ENCODE data around the gene ACADS. TPM values are rescaled to one million over a fixed set of nuclear protein-coding genes. Genes with fewer than 3 reads are reported as not detected.

Gene ACADS
- total RNA-seq, 1 experiment from 2014 or later, result 16.1 TPM

DNA sequence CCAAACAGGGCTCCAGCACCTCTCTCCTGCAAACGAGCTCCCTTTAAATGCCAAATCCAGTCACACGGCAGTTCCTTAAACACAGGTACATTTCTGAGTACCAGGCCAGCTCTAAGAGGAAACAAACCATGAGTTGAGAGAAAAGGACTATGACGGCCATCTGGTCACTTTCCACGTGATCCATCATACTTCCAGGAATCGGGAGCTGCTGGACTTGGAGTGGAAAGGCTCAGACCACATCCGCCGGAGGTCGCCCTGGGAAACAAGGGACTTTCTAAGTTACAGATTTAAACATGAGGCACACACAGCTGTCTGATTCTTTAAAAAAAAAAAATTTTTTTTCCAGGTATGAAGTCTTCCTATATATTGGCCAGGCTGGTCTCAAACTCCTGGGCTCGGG is 39.2 kb downstream of the ACADS start:
- no peak overlapping the region for H3K27ac Mint-ChIP-seq (ENCODE audit: unreplicated experiment)
- no peaks in the 10 kb centered on the region for H3K9me3 Mint-ChIP-seq (ENCODE audit: low read depth, unreplicated experiment)
- TF ChIP-seq, protein P1, sequence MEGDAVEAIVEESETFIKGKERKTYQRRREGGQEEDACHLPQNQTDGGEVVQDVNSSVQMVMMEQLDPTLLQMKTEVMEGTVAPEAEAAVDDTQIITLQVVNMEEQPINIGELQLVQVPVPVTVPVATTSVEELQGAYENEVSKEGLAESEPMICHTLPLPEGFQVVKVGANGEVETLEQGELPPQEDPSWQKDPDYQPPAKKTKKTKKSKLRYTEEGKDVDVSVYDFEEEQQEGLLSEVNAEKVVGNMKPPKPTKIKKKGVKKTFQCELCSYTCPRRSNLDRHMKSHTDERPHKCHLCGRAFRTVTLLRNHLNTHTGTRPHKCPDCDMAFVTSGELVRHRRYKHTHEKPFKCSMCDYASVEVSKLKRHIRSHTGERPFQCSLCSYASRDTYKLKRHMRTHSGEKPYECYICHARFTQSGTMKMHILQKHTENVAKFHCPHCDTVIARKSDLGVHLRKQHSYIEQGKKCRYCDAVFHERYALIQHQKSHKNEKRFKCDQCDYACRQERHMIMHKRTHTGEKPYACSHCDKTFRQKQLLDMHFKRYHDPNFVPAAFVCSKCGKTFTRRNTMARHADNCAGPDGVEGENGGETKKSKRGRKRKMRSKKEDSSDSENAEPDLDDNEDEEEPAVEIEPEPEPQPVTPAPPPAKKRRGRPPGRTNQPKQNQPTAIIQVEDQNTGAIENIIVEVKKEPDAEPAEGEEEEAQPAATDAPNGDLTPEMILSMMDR (IDR thresholded peaks at IDR 0.05; ENCODE audit: unreplicated experiment), result no peak
- no peaks in the 10 kb centered on the region for H3K4me1 Mint-ChIP-seq (ENCODE audit: low read depth, unreplicated experiment)
- H3K4me3 Mint-ChIP-seq (ENCODE audit: low read depth, unreplicated experiment), result no peak overlapping the region
- intact Hi-C loops (cut with micrococcal nuclease; ENCODE audit: unreplicated experiment), result no loop called here
- no peaks in the 10 kb centered on the region for H3K27me3 Mint-ChIP-seq (ENCODE audit: unreplicated experiment)
- BruUV-seq (replicated peaks), result no TSS peak
- no peak for DNase-seq
- CTCF ChIA-PET, result interaction anchor here (0.7 kb wide), 1 partner anchor 85 kb away, joined by 3 read pairs; no protein-coding TSS in a partner anchor
- H3K36me3 Mint-ChIP-seq (ENCODE audit: insufficient read depth, unreplicated experiment), result peaks cover 43% of the 10 kb centered on the region

DNA sequence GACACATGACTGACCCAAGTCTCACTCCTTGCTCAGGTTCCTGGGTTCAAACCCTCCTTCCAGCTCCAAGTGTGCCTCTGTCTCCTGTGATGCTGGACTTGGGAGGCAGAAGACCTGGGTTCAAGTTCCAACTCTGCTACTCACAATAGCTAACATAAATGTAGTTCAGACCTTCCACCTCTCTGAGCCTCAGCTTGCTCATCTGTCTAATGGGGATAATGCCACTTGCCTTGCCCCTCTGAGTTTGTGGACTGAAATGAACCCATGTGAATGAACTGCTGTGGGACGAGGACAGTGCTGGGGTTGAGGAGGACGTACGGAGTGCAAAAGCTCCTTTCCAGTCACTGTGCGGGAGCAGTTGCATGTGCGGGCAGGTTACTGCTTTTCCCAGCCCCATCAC is 40.9 kb downstream of the ACADS start:
- TF ChIP-seq, protein P1 (IDR thresholded peaks at IDR 0.05; ENCODE audit: unreplicated experiment), result no peak
- Mint-ChIP-seq H3K36me3 (ENCODE audit: insufficient read depth, unreplicated experiment) (peaks cover 36% of the 10 kb centered on the region), H3K4me3 (ENCODE audit: low read depth, unreplicated experiment) (no peak overlapping the region), H3K27ac (ENCODE audit: unreplicated experiment) (no peak overlapping the region), H3K4me1 (ENCODE audit: low read depth, unreplicated experiment) (no peaks in the 10 kb centered on the region), H3K9me3 (ENCODE audit: low read depth, unreplicated experiment) (no peaks in the 10 kb centered on the region), H3K27me3 (ENCODE audit: unreplicated experiment) (no peaks in the 10 kb centered on the region)
- BruUV-seq (replicated peaks), result no TSS peak
- CTCF ChIA-PET, result interaction anchor here (0.6 kb wide), 1 partner anchor 410 kb away, joined by 4 read pairs; no protein-coding TSS in a partner anchor
- DNase-seq, result no peak
- intact Hi-C loops (cut with micrococcal nuclease; ENCODE audit: unreplicated experiment), result no loop called here

DNA sequence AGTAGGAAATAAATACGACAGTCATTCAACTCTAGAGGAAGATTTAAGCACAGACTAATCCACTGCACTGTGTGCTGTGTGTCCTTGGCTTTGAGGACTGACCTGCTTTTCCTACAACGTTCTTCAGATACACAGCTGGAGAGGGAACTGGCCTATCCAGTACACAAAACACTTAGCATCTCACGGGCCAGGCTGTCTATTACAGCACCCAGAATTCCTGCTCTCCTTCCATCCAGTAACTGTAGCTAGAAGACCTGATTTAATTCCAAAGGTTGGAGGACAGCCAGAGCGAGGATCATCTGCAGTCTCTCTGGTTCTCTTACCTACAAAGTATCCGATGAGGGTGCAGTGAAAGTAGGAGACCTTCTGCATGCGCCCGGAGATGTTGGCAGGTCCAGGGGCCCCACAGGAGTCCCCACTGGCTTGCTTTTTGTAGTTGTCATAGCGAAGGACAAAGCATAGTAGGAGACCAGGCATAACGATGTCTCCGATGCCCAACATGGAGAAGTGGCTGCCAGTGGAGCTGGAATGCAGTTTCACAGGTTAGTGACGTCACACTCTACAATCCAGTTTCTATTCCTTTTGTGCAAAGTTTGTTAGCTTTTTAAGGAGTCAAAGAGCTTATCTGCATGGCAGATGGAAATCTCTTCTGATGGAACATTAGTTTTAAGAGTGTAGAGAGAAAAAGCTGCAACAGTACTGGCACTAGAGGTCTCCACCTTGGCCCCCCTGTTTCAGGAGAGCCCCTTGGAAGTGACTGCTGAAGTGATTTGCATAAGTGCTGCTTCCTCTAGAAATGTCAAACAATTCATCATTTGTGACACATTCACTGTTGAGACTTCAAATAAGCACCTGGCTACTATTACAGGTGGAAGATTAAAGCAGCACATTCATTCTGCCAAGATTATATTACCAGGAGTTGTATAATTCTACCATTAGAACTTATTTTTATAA is 41.7 kb downstream of the ACADS start:
- CTCF ChIA-PET, result no interaction called here
- TF ChIP-seq, protein P1 (IDR thresholded peaks at IDR 0.05; ENCODE audit: unreplicated experiment), result no peak

DNA sequence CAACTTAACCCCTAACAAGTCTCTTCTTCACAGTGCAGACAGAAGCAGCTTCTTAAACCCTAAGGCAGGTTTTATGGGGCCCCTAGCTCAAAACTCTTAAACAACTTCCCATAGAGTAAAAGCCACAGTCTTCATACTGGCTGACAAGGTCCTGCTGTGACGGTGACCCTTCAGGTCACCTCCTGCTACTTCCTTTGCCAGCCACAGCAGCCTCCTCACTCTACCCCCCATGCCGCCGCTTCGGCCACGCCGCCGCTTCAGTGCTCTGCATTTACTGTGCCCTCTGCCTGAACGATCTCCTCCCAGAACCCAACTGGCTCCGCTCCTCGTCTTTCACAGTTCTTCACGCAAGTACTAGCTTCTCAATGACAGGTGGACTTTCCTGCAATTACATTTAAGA is 45.5 kb downstream of the ACADS start:
- peaks cover 5% of the 10 kb centered on the region for H3K36me3 Mint-ChIP-seq (ENCODE audit: insufficient read depth, unreplicated experiment)
- H3K4me1 Mint-ChIP-seq (ENCODE audit: low read depth, unreplicated experiment), result no peaks in the 10 kb centered on the region
- intact Hi-C loops (cut with micrococcal nuclease; ENCODE audit: unreplicated experiment), result no loop called here
- CTCF ChIA-PET, result no interaction called here
- no peak for DNase-seq
- TF ChIP-seq, protein P1 (IDR thresholded peaks at IDR 0.05; ENCODE audit: unreplicated experiment), result no peak
- H3K27ac Mint-ChIP-seq (ENCODE audit: unreplicated experiment), result no peak overlapping the region
- BruUV-seq (replicated peaks), result no TSS peak
- no peaks in the 10 kb centered on the region for H3K27me3 Mint-ChIP-seq (ENCODE audit: unreplicated experiment)
- no peaks in the 10 kb centered on the region for H3K9me3 Mint-ChIP-seq (ENCODE audit: low read depth, unreplicated experiment)
- H3K4me3 Mint-ChIP-seq (ENCODE audit: low read depth, unreplicated experiment), result no peak overlapping the region

More for the DNA sequence above, 41.7 kb downstream of the ACADS start:
- intact Hi-C loops (cut with micrococcal nuclease; ENCODE audit: unreplicated experiment), result no loop called here
- Mint-ChIP-seq H3K27me3 (ENCODE audit: unreplicated experiment) (no peaks in the 10 kb centered on the region), H3K27ac (ENCODE audit: unreplicated experiment) (no peak overlapping the region), H3K4me3 (ENCODE audit: low read depth, unreplicated experiment) (no peak overlapping the region), H3K36me3 (ENCODE audit: insufficient read depth, unreplicated experiment) (peaks cover 30% of the 10 kb centered on the region), H3K9me3 (ENCODE audit: low read depth, unreplicated experiment) (no peaks in the 10 kb centered on the region), H3K4me1 (ENCODE audit: low read depth, unreplicated experiment) (no peaks in the 10 kb centered on the region)
- BruUV-seq (replicated peaks), result no TSS peak
- DNase-seq, result no peak

All from Calu3 (cell line).